Suprapubic skin (tissue), 4 donors: ENCODE measurements around the gene CAPN13. TPM values are rescaled to one million over a fixed set of nuclear protein-coding genes. Genes with fewer than 3 reads are reported as not detected.

Source experiments
- DNase-seq, 2 donors: peaks; one replicate each; pipeline ENCODE4 v3.0.0-alpha.2; 2019; ENCODE audit warnings: low spot score in 2 of 2
- H3K27ac ChIP-seq: fragments of 200-600 bp; sonication (generic); one replicate; pipeline ENCODE4 v1.5.1; 2019
- H3K27me3 ChIP-seq: fragments of 200-600 bp; sonication (generic); one replicate; pipeline ENCODE4 v1.5.1; 2019
- H3K36me3 ChIP-seq: fragments of 200-600 bp; sonication (generic); one replicate; pipeline ENCODE4 v1.5.1; 2019
- H3K4me1 ChIP-seq: fragments of 200-600 bp; sonication (generic); one replicate; pipeline ENCODE4 v1.5.1; 2019
- H3K4me3 ChIP-seq: fragments of 200-600 bp; sonication (generic); one replicate; pipeline ENCODE4 v1.5.1; 2019; ENCODE audit warnings: mild to moderate bottlenecking
- H3K9me3 ChIP-seq: fragments of 200-600 bp; sonication (generic); one replicate; pipeline ENCODE4 v1.5.1; 2019
- EP300 ChIP-seq: sonication (generic); formaldehyde crosslinking; IDR thresholded peaks from one replicate; pipeline ENCODE4 v1.6.1; 2017; ENCODE audit warnings: antibody characterized with exemption
- POLR2A ChIP-seq, 2 donors: fragments of 450-650 bp; IDR thresholded peaks; one replicate each; pipeline ENCODE4 v1.6.1; 2017; ENCODE audit warnings: antibody characterized with exemption in 2 of 2, mild to moderate bottlenecking in 2 of 2, moderate library complexity in 2 of 2
- POLR2AphosphoS5 ChIP-seq, 3 donors: sonication (generic); formaldehyde crosslinking; IDR thresholded peaks; one replicate each; pipeline ENCODE4 v1.6.1; 2017; ENCODE audit warnings: antibody characterized with exemption in 3 of 3
- WGBS: methylation state at CpG from one replicate; pipeline ENCODE4 v1.1.5; 2018; 5-methylcytosine and 5-hydroxymethylcytosine counted together
- total RNA-seq, 4 donors: library from RNA; depleted of rRNA; stranded (reverse); fragments of >200 nt; gene quantifications; one replicate each; pipeline ENCODE4 v1.1.0, GENCODE V29; 2016
- TF ChIP-seq, protein P1 (sequence below), 2 donors: fragments of 200-600 bp in 1 of 2; fragments of 450-650 bp in 1 of 2; sonication (generic) in 1 of 2; IDR thresholded peaks; one replicate each; pipeline ENCODE4 v1.5.1; 2016 to 2019; ENCODE audit warnings: antibody characterized with exemption in 2 of 2, mild to moderate bottlenecking in 1 of 2, moderate library complexity in 1 of 2

Gene CAPN13
- total RNA-seq, 4 donors from 2014 or later = 0.26 to 1.5 (median 0.50) TPM

- no peak for TF ChIP-seq EP300
- TF ChIP-seq POLR2AphosphoS5 (IDR thresholded peaks at IDR 0.05) = no peak
- TF ChIP-seq, protein P1, sequence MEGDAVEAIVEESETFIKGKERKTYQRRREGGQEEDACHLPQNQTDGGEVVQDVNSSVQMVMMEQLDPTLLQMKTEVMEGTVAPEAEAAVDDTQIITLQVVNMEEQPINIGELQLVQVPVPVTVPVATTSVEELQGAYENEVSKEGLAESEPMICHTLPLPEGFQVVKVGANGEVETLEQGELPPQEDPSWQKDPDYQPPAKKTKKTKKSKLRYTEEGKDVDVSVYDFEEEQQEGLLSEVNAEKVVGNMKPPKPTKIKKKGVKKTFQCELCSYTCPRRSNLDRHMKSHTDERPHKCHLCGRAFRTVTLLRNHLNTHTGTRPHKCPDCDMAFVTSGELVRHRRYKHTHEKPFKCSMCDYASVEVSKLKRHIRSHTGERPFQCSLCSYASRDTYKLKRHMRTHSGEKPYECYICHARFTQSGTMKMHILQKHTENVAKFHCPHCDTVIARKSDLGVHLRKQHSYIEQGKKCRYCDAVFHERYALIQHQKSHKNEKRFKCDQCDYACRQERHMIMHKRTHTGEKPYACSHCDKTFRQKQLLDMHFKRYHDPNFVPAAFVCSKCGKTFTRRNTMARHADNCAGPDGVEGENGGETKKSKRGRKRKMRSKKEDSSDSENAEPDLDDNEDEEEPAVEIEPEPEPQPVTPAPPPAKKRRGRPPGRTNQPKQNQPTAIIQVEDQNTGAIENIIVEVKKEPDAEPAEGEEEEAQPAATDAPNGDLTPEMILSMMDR (IDR thresholded peaks at IDR 0.05) = no peak
- TF ChIP-seq POLR2A (IDR thresholded peaks at IDR 0.05) = no peak
- Histone ChIP-seq H3K36me3 (no peaks in the 10 kb centered on the region), H3K4me1 (no peaks in the 10 kb centered on the region), H3K27me3 (peaks cover 14% of the 10 kb centered on the region), H3K4me3 (no peak overlapping the region), H3K9me3 (no peaks in the 10 kb centered on the region), H3K27ac (no peak overlapping the region)
- DNase-seq = no peak
- 95% methylated on average over 3 of the region's 3 CpGs for WGBS
These were observed 60.0 kb downstream of the CAPN13 start for GRCh38 chr2:30747206-30747605.

GRCh38 chr2:30744823-30745222 lies 62.4 kb downstream of the CAPN13 start:
- Histone ChIP-seq H3K27ac (no peak overlapping the region), H3K36me3 (no peaks in the 10 kb centered on the region), H3K4me3 (no peak overlapping the region), H3K4me1 (no peaks in the 10 kb centered on the region), H3K9me3 (no peaks in the 10 kb centered on the region), H3K27me3 (peaks cover 14% of the 10 kb centered on the region)
- TF ChIP-seq, protein P1 (IDR thresholded peaks at IDR 0.05) = no peak
- no peak for TF ChIP-seq EP300
- no peak for TF ChIP-seq POLR2AphosphoS5 (IDR thresholded peaks at IDR 0.05)
- TF ChIP-seq POLR2A (IDR thresholded peaks at IDR 0.05) = no peak
- 90% methylated on average over 1 of the region's 2 CpGs for WGBS
- DNase-seq = peak in 1 of 2 donors; percentile 49

GRCh38 chr2:30741576-30741975 lies 65.7 kb downstream of the CAPN13 start:
- Histone ChIP-seq H3K27me3 (no peaks in the 10 kb centered on the region), H3K9me3 (no peaks in the 10 kb centered on the region), H3K4me3 (no peak overlapping the region), H3K36me3 (no peaks in the 10 kb centered on the region), H3K27ac (no peak overlapping the region), H3K4me1 (no peaks in the 10 kb centered on the region)
- TF ChIP-seq, protein P1 (IDR thresholded peaks at IDR 0.05) = no peak
- TF ChIP-seq POLR2A (IDR thresholded peaks at IDR 0.05) = no peak
- no peak for TF ChIP-seq POLR2AphosphoS5 (IDR thresholded peaks at IDR 0.05)
- TF ChIP-seq EP300 = no peak
- 43% methylated on average over 7 of the region's 7 CpGs for WGBS
- no peak for DNase-seq

DNA sequence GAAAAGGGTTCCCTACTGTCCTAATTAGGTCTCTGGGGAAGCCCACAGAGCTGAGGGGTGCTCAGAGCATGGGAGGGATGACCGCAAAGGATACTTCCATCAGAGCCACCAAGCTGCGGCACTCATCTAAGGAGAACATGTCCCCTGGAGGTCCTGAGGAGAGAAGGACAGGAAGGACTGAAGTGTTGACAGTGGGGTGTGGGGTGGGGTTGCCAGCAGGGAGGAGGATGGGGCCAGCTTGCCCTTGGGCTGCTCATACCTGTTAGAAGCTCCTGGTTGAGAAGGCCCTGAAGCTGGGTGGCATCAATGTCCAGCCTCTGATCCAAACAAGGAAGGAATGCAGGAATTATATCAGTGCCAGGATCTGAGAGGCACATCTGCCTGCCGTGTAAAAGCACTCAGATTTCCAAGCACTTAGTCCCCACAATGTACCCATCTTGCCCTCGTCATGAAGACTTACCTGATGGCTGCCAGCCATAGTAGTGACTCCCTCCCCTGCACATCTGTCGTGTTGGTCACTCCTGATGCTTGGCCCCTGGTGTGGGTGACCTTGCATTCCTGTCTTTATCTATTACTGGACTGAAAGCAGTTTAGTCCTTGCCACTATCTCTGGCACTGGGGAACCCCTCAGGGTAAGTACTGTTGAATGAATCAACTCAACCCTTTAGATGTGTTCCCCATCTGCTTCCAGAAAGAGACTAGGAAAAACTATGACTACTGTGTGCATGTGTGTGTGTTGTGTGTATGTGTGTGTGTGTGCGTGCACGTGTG lies 68.9 kb downstream of the CAPN13 start:
- Histone ChIP-seq H3K4me3 (no peak overlapping the region), H3K4me1 (no peaks in the 10 kb centered on the region), H3K9me3 (no peaks in the 10 kb centered on the region), H3K27me3 (peaks cover 21% of the 10 kb centered on the region), H3K36me3 (no peaks in the 10 kb centered on the region), H3K27ac (no peak overlapping the region)
- no peak for TF ChIP-seq POLR2AphosphoS5 (IDR thresholded peaks at IDR 0.05)
- TF ChIP-seq, protein P1 (IDR thresholded peaks at IDR 0.05) = no peak
- TF ChIP-seq POLR2A (IDR thresholded peaks at IDR 0.05) = no peak
- no peak for TF ChIP-seq EP300
- DNase-seq = peak in 1 of 2 donors; percentile 59
- WGBS = 74% methylated on average over 5 of the region's 7 CpGs

DNA sequence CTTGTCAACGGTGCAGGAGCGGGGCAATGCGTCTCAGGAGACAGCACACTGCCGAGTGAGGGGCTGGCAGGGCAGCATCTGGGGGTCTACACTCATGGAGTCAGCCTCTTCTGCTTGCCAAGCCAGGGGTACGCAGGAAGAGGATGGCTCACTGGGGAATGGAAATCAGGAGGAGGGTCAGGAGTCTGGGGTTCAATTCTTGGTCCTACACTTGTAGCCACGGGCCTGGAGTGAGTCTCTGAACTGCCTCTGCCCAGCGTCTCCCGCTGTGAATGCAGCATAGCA lies 70.0 kb downstream of the CAPN13 start:
- H3K27me3 ChIP-seq = peaks cover 24% of the 10 kb centered on the region
- no peak overlapping the region for H3K27ac ChIP-seq
- H3K9me3 ChIP-seq = no peaks in the 10 kb centered on the region
- TF ChIP-seq EP300 (no peak), POLR2A (IDR thresholded peaks at IDR 0.05) (no peak), POLR2AphosphoS5 (IDR thresholded peaks at IDR 0.05) (no peak)
- TF ChIP-seq, protein P1 (IDR thresholded peaks at IDR 0.05) = no peak
- no peak overlapping the region for H3K4me3 ChIP-seq
- 81% methylated on average over 8 of the region's 8 CpGs for WGBS
- no peaks in the 10 kb centered on the region for H3K4me1 ChIP-seq
- DNase-seq = no peak
- no peaks in the 10 kb centered on the region for H3K36me3 ChIP-seq
